GM18867 (cell line): Measurements from ENCODE around the gene NFIA.

Experiments used
- ATAC-seq: cut with Tn5 transposase; IDR thresholded peaks from one replicate; pipeline ENCODE4 v1.9.1; 2021; ENCODE audit warnings: mild to moderate bottlenecking, moderate library complexity; ENCODE audit not compliant: unreplicated experiment

NFIA gene

DNA sequence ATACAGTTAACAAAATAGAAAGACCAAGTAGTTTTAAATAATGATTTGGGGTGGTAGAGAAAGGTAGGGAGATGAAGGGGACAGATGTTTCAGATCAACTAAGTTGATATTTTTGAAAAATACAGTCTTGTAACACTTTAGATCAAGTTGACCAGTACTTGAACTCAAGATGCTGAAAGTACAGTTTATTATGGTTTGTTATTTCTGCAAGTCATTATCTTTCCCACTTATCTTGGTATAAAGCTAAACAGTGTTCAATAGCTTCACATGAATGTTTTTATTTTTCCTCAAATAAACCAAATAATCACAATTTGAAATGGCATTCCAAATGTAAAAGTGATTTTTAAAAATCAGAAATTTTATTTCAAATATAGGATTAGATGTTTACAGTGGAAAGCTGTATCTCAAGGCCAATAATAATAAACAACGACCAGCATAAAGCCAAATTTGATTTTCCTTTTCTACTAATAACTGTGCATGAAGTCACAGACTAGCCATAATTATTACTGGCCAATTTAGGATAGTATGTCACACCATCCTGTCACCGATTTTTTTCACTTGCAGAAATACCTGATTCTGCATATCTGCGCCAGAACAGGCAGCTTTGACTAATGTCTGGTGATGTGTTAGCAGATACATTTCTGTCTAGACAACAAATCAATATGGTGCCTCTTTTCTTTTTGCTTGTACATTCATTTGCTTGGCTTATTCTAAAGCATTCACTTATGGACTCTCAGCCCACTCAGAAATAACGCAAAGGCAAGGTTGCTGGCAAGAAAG lies 322.4 kb downstream of the NFIA start:
- ATAC-seq, result no peak

- ATAC-seq, result no peak
These were observed 324.1 kb downstream of the NFIA start for GRCh38 chr1:61406467-61406866.

- ATAC-seq, result no peak
These were observed 330.2 kb downstream of the NFIA start for GRCh38 chr1:61412601-61413000.

DNA sequence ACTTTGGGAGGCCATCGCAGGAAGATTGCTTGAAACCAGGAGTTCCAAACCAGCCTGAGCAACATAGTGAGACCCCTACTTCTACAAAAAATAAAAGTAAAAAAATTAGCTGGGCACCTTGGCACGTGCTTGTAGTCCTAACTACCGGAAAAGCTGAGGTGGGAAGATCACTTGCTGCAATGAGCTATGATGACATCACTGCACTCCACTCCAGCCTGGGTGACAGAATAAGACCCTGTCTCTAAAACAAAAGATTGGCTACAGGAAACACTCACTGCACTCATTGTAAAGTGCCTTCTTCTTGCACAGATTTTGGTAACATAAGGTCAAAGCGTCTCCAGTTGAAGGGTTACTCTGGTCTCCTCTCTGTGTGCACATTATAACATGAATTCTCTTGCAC lies 336.8 kb downstream of the NFIA start:
- ATAC-seq, result no peak

- ATAC-seq, result no peak
These were observed 337.3 kb downstream of the NFIA start for GRCh38 chr1:61419657-61420056.

GRCh38 chr1:61420243-61420642 lies 337.9 kb downstream of the NFIA start:
- ATAC-seq, result no peak

DNA sequence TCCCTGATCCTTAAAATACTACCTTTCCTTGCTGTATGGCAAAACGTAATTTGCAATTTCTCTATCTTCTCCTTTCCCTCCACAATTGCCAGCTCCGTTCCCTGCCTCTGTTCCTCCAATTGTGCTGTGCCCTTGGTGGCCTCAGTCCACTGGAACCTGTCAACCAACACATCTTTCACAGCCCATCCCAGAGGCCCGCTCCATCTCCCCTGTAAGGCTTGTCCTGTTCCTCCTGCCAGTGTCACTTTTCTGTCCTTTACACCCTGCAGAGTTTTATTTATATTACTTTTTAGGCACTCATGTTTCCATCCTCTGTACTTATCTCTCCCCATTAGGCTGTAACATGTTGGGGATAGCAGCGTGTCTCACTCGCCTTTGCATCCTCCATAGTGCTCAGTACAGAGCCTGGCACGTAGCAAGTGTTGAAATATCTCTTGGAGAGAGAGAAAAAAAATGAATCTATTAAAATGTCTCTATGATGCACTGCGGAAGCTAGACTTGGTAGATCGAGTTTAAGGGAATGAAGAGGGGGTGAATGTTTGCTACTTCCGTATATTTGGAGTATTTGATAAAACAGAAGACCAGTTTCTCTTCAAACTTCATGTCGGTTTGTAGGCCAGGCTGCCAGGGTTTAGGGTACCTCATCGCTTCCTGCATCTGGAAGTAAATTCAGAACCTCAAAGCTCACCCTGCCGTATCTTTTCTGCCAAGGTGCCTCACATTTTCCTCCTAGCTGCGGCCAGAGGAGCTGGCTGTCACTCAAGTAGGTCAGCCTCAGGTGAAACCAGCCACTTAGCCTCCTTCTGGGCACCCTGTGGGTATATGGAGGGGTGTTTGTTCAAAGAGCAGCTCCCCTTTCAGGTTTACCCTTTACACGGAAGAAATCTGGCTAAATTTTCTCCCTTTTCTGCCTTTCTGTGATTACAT lies 338.8 kb downstream of the NFIA start:
- ATAC-seq, result no peak

- no peak for ATAC-seq
These were observed 341.3 kb downstream of the NFIA start for GRCh38 chr1:61423643-61424042.

GRCh38 chr1:61424382-61424781 lies 342.0 kb downstream of the NFIA start:
- no peak for ATAC-seq

GRCh38 chr1:61425040-61425439 lies 342.7 kb downstream of the NFIA start:
- no peak for ATAC-seq

DNA sequence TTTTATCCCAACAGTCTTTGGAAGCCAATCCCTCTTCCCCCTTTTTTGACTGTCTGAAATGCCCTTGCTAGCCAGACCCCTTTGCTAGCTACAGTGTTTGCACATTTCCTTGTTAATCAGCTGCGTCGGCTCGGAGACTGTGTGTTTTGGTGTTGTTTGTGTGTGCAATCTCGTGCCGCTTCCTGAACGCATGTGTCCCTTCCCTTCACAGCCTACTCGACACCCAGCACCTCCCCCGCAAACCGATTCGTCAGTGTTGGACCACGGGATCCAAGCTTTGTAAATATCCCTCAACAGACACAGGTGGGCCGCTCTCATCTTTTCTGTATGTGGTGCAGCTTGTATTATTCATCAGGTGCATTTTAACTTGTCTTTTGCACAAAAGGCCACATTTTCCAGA lies 343.9 kb downstream of the NFIA start:
- no peak for ATAC-seq

DNA sequence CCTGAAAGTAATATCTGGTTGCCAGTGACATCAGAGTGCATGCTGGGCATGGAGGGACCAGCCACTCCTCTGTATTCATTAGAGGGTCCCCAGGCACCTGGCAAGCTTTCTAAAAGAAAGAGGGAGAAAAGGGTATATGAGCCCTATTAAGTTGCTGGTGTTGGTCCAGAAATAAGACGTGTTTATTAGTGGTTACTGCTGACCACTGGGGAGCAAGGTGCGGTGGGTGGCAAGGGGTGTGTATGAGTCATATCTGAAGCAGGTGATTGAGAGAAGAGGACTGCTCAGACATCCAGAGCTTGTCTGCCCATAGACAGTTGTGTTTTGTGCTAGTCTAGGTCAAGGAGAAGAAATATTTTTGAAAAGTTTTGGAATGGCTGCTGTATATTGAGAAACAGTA lies 344.5 kb downstream of the NFIA start:
- ATAC-seq, result no peak

DNA sequence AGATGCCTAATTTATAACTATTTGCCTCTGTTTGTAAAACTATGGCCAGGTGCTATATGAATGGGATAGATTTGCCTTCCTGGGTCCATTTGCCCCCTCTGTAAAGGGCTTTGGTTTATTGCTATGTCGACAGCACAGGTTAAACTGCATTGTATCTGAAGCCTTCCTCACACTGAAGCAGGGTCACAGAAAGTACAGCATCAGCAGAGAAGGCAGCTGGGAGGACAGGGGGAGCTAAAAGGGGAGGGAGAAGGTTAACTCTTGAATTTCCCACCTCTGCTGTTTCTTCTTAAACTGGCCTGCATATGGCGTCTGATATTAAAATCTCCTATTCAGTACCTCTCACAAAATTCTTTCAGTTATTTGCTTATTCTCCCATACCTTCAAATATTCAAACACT lies 345.1 kb downstream of the NFIA start:
- no peak for ATAC-seq

DNA sequence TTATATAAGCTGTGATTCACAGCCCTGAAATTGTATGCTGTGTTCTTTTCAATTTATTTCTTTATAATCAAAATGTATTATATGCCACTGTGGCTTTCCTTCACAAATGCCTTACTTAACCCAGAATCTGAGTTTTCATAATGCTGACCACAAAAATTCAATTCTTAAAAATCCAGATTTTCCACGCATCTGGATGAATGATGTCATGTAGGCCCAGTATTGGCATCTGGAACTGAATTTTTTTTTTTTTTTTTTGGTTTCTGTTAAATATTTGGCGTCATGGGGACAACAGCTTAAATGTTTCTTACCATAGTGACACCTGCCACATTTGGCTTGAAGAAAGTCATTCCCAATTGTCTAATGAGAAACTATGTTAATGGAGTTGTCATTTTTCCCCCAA lies 345.8 kb downstream of the NFIA start:
- no peak for ATAC-seq

DNA sequence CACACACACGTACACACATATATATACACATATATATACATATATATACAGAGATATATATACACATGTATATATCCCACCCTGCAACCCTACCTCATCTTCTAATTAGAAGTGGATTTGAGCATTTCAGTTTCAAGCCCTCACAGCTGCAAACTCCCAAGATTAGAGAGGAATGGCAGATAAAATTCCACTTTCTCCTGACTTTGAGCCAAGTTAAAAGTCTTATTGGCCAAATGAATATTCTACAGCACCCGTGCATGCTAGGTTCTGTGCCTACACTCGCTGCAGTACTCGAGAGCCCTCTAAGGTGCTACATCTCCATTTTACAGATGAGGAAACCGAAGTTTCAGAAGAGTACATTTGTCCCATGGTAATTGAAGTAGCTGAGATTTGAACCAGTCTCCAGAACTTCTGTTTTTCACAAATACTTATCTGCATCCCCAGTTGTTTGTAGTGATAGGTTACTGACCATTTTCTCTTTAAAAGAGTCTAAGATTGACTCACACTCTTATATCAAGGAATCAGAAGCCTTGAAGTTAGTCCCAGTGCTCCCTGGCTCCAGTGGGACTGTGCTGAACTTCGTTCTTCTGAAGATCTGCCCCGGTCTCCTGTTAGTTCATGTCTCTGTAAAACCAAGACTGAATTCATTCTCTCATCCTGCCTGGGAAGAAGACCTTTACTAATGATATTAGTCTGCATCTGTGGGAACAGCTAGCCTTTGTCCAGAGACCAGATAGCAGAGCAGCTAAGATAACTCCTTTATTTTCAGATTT lies 350.4 kb downstream of the NFIA start:
- ATAC-seq, result no peak

GRCh38 chr1:61433646-61434045 lies 351.3 kb downstream of the NFIA start:
- ATAC-seq, result no peak

- ATAC-seq, result peak; percentile 44
These were observed 351.9 kb downstream of the NFIA start for GRCh38 chr1:61434276-61434675.

GRCh38 chr1:61435226-61435625 lies 352.9 kb downstream of the NFIA start:
- ATAC-seq, result no peak

DNA sequence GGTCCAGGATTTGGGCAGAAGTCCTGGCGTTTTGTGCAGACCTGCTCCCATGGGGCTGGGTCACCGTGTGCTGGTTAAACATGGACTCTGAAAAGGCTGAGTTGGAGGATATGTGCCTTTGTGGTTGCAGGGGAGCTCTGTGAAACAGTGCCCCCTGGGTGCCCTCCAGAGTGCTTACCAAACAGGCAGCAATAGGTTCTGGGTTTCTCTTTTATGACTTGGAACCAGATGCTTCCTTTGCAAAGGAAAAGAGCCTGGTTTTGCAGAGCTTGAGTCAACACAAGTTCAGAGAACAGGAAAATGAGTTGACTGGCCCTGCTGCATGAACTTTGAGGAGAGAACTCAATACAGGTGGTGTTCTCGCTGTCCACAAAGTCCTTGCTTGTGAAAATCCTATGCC lies 353.7 kb downstream of the NFIA start:
- peak; percentile 53 for ATAC-seq

GRCh38 chr1:61436491-61437120 lies 354.2 kb downstream of the NFIA start:
- no peak for ATAC-seq

GRCh38 chr1:61439234-61439633 lies 356.9 kb downstream of the NFIA start:
- ATAC-seq, result no peak
